CD4-positive, alpha-beta T cell (primary cell): Measurements from ENCODE around the gene CTNND1. TPM values are rescaled to one million over a fixed set of nuclear protein-coding genes. Genes with fewer than 3 reads are reported as not detected.
A peak's percentile ranks its signal among the peaks of the same experiment; 100 is the strongest.

Source experiments
- ATAC-seq: fragments of 200-7000 bp; cut with Tn5 transposase; one replicate; pipeline ENCODE4 v1.10.0; 2022; ENCODE audit warnings: mild to moderate bottlenecking; ENCODE audit not compliant: poor library complexity
- CTCF ChIA-PET: fragments of 350-600 bp; sonication (Branson Sonifier 250); formaldehyde crosslinking; loops from one replicate; lab custom pipeline; 2021; ENCODE audit warnings: antibody characterized with exemption, inconsistent platforms; lab: Charles Lee
- POLR2A ChIA-PET: fragments of 350-600 bp; sonication (Branson Sonifier 250); formaldehyde crosslinking; loops from one replicate; lab custom pipeline; 2021; ENCODE audit warnings: antibody characterized with exemption, inconsistent platforms; lab: Charles Lee
- DNase-seq, 14 experiments: peaks; one replicate each; pipeline ENCODE4 v3.0.0-alpha.2; 2013 to 2020; ENCODE audit warnings: mixed read lengths in 2 of 14
- H3K27ac ChIP-seq, 2 donors: one replicate each; pipeline versions ENCODE4 v1.5.1 to v1.7.0; 2013; ENCODE audit warnings: low read length in 2 of 2, low read depth in 1 of 2, mild to moderate bottlenecking in 1 of 2
- H3K27me3 ChIP-seq, 2 experiments: 1 replicate in 1 of 2; 2 replicates in 1 of 2; pipeline versions ENCODE4 v1.6.1 to v1.7.0; 2013; ENCODE audit warnings: low read length in 2 of 2, control low read depth in 1 of 2, mild to moderate bottlenecking in 1 of 2, moderate library complexity in 1 of 2; ENCODE audit not compliant: insufficient read depth in 2 of 2, control insufficient read depth in 1 of 2
- H3K36me3 ChIP-seq: one replicate; pipeline ENCODE4 v1.6.1; 2013; ENCODE audit warnings: low read length, control low read depth; ENCODE audit not compliant: insufficient read depth
- H3K4me1 ChIP-seq: one replicate; pipeline ENCODE4 v1.6.1; 2013; ENCODE audit warnings: low read length, control low read depth; ENCODE audit not compliant: insufficient read depth
- H3K4me3 ChIP-seq: one replicate; pipeline ENCODE4 v1.5.1; 2013; ENCODE audit warnings: mild to moderate bottlenecking, low read length, moderate library complexity
- H3K9me3 ChIP-seq, 2 experiments: 1 replicate in 1 of 2; 2 replicates in 1 of 2; pipeline versions ENCODE4 v1.6.1 to v1.7.0; 2013; ENCODE audit warnings: low read length in 2 of 2, mild to moderate bottlenecking in 2 of 2, control low read depth in 1 of 2, moderate library complexity in 1 of 2; ENCODE audit not compliant: control insufficient read depth in 1 of 2, insufficient read depth in 1 of 2
- H3K27ac Mint-ChIP-seq: one replicate; pipeline ENCODE4 v1.8.0; 2020; ENCODE audit warnings: mixed read lengths
- H3K27me3 Mint-ChIP-seq: one replicate; pipeline ENCODE4 v1.8.0; 2021; ENCODE audit warnings: mixed read lengths
- H3K36me3 Mint-ChIP-seq: one replicate; pipeline ENCODE4 v1.8.0; 2021; ENCODE audit warnings: low read depth, mixed read lengths
- H3K4me1 Mint-ChIP-seq: one replicate; pipeline ENCODE4 v1.8.0; 2021; ENCODE audit warnings: low read depth, mixed read lengths
- H3K4me3 Mint-ChIP-seq: one replicate; pipeline ENCODE4 v1.8.0; 2020; ENCODE audit warnings: mild to moderate bottlenecking, mixed read lengths
- H3K9me3 Mint-ChIP-seq: one replicate; pipeline ENCODE4 v1.8.0; 2020; ENCODE audit warnings: mixed read lengths
- intact Hi-C, 2 experiments: fragments of 100-400 bp; cut with DNase I in 1 of 2; cut with micrococcal nuclease in 1 of 2; formaldehyde crosslinking; loops; one replicate each; pipeline versions ENCODE4 v1.15.1 to v1.9.0; 2023 to 2025; cut with DNase I, micrococcal nuclease
- total RNA-seq, 174 experiments: library from RNA in 2 of 174; stranded (reverse) in 2 of 174; gene quantifications; one replicate each; pipeline ENCODE4 v1.2.3 and lab custom pipeline; 2021 to 2026
- TF ChIP-seq, protein P1 (sequence below): fragments of 200-600 bp; IDR thresholded peaks from one replicate; pipeline ENCODE4 v1.8.0; 2022; ENCODE audit warnings: antibody characterized with exemption, mild to moderate bottlenecking

The CTNND1 gene
- total RNA-seq, 2 experiments from 2014 or later = 12.4 to 12.5 TPM

DNA sequence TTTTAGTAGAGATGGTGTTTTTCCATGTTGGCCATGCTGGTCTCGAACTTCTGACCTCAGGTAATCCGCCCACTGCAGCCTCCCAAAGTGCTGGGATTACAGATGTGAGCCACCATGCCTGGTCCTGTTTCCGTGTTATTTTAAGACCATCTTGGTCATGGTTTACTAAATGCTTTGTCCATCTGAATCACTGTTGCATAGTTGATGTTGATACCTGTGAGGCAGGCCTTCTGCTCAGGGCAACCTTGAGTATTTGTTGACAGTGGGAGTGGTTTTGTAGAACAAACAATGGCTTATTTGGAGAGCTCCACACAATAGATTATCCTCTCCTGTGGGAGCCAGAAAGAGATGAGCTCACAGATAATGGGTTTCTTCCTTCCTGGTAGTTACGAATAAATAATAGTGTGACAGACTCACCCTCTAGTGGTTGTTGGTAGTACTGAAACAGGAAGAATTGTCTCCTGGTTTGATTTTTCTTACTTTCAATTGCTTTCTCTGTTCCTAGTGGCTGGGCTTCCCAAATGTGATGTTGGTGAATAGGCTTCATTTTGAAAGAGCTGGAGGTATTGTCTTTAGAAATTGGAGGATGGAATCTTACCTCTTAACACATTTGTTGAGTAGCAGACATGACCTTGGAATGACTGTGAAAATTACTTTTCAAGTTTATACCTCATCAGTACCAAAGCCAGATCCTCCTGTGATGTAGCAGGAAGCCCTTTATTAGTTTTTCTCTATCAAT, 39.0 kb downstream of the CTNND1 start:
- ChIA-PET CTCF (interaction anchor here (0.6 to 3.1 kb wide), 37 partner anchors 9 to 342 kb away, joined by 3 to 45 read pairs (median 5); partner anchors contain the start of genes BTBD18, CLP1, CTNND1 and MED19), POLR2A (interaction anchor here (0.6 to 3.0 kb wide), 12 partner anchors 9 to 233 kb away, joined by 3 to 35 read pairs (median 3); partner anchors contain the start of genes BTBD18, MED19, SELENOH and TMX2)
- H3K4me1 ChIP-seq = peaks cover 16% of the 10 kb centered on the region
- H3K36me3 ChIP-seq = peaks cover 18% of the 10 kb centered on the region
- peak overlapping the region; percentile 61 for H3K27ac Mint-ChIP-seq
- ATAC-seq = peak; percentile 93
- no peaks in the 10 kb centered on the region for H3K9me3 Mint-ChIP-seq
- H3K27ac ChIP-seq = peak overlapping the region in 1 of 2 donors; percentile 45
- H3K9me3 ChIP-seq = no peaks in the 10 kb centered on the region
- H3K36me3 Mint-ChIP-seq = peaks cover 42% of the 10 kb centered on the region
- no peaks in the 10 kb centered on the region for H3K27me3 ChIP-seq
- no peaks in the 10 kb centered on the region for H3K27me3 Mint-ChIP-seq
- H3K4me1 Mint-ChIP-seq = peaks cover 28% of the 10 kb centered on the region
- DNase-seq = peak in 4 of 14 experiments; percentile 27 to 80 (median 78)
- intact Hi-C loops = loop anchor here (1.0 to 10.0 kb wide), 7 partner anchors 49 to 722 kb away; partner anchors contain the start of genes BTBD18 (in 2 of the 2), MED19 (in 1 of the 2), SELENOH (in 1 of the 2) and TMX2 (in 1 of the 2)
- no peak overlapping the region for H3K4me3 Mint-ChIP-seq
- TF ChIP-seq, protein P1, sequence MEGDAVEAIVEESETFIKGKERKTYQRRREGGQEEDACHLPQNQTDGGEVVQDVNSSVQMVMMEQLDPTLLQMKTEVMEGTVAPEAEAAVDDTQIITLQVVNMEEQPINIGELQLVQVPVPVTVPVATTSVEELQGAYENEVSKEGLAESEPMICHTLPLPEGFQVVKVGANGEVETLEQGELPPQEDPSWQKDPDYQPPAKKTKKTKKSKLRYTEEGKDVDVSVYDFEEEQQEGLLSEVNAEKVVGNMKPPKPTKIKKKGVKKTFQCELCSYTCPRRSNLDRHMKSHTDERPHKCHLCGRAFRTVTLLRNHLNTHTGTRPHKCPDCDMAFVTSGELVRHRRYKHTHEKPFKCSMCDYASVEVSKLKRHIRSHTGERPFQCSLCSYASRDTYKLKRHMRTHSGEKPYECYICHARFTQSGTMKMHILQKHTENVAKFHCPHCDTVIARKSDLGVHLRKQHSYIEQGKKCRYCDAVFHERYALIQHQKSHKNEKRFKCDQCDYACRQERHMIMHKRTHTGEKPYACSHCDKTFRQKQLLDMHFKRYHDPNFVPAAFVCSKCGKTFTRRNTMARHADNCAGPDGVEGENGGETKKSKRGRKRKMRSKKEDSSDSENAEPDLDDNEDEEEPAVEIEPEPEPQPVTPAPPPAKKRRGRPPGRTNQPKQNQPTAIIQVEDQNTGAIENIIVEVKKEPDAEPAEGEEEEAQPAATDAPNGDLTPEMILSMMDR = peak; percentile 93
- H3K4me3 ChIP-seq = no peak overlapping the region

GRCh38 chr11:57801183-57801485, 39.5 kb downstream of the CTNND1 start:
- H3K9me3 ChIP-seq = no peaks in the 10 kb centered on the region
- TF ChIP-seq, protein P1 = no peak
- Mint-ChIP-seq H3K27me3 (no peaks in the 10 kb centered on the region), H3K4me1 (peaks cover 28% of the 10 kb centered on the region), H3K36me3 (peaks cover 42% of the 10 kb centered on the region), H3K9me3 (no peaks in the 10 kb centered on the region), H3K27ac (peak overlapping the region; percentile 61), H3K4me3 (no peak overlapping the region)
- intact Hi-C loops = loop anchor here (2.0 to 10.0 kb wide), 5 partner anchors 50 to 721 kb away; partner anchors contain the start of genes BTBD18 (in 1 of the 2), MED19 (in 1 of the 2), SELENOH (in 1 of the 2) and TMX2 (in 1 of the 2)
- peak in 1 of 14 experiments; percentile 18 for DNase-seq
- CTCF ChIA-PET = interaction anchor here (0.9 to 3.1 kb wide), 29 partner anchors 9 to 308 kb away, joined by 3 to 45 read pairs (median 5); partner anchors contain the start of genes BTBD18, CLP1, CTNND1 and SELENOH
- H3K36me3 ChIP-seq = peaks cover 18% of the 10 kb centered on the region
- POLR2A ChIA-PET = interaction anchor here (0.6 to 3.0 kb wide), 12 partner anchors 10 to 233 kb away, joined by 3 to 35 read pairs (median 3); partner anchors contain the start of genes BTBD18, MED19, SELENOH and TMX2
- peaks cover 16% of the 10 kb centered on the region for H3K4me1 ChIP-seq
- ATAC-seq = peak; percentile 20
- no peak overlapping the region for H3K4me3 ChIP-seq
- no peaks in the 10 kb centered on the region for H3K27me3 ChIP-seq
- peak overlapping the region in 1 of 2 donors; percentile 45 for H3K27ac ChIP-seq

GRCh38 chr11:57802411-57802810, 40.8 kb downstream of the CTNND1 start:
- no peak overlapping the region for H3K4me3 Mint-ChIP-seq

More at GRCh38 chr11:57802411-57802810, 40.8 kb downstream of the CTNND1 start:
- DNase-seq (no peak), ATAC-seq (no peak)
- no peak overlapping the region for H3K27ac Mint-ChIP-seq
- H3K27me3 Mint-ChIP-seq = no peaks in the 10 kb centered on the region
- peaks cover 46% of the 10 kb centered on the region for H3K36me3 Mint-ChIP-seq
- intact Hi-C loops = loop anchor here (5.0 to 10.0 kb wide), 2 partner anchors 348 to 720 kb away; no protein-coding TSS in a partner anchor
- Histone ChIP-seq H3K36me3 (peaks cover 17% of the 10 kb centered on the region), H3K27ac (no peak overlapping the region), H3K4me1 (peaks cover 16% of the 10 kb centered on the region), H3K9me3 (no peaks in the 10 kb centered on the region), H3K27me3 (no peaks in the 10 kb centered on the region), H3K4me3 (no peak overlapping the region)
- CTCF ChIA-PET = no interaction called here
- H3K9me3 Mint-ChIP-seq = no peaks in the 10 kb centered on the region
- peaks cover 28% of the 10 kb centered on the region for H3K4me1 Mint-ChIP-seq
- POLR2A ChIA-PET = no interaction called here
- TF ChIP-seq, protein P1 = no peak
